Fibroblast of the conjunctiva (primary cell): ENCODE results near the gene FLCN.

Experiments
- DNase-seq: peaks from one replicate; pipeline ENCODE4 v3.0.0-alpha.2; 2010; ENCODE audit warnings: low read depth

FLCN gene

GRCh38 chr17:17235212-17236174 lies 1.5 kb downstream of the FLCN start:
- no peak for DNase-seq

- DNase-seq: no peak
These were observed 4.7 kb downstream of the FLCN start for GRCh38 chr17:17232303-17232621.

- no peak for DNase-seq
These were observed 5.2 kb downstream of the FLCN start for GRCh38 chr17:17231621-17232302.

- DNase-seq: no peak
These were observed 7.3 kb downstream of the FLCN start for GRCh38 chr17:17229416-17230384.

- DNase-seq: no peak
These were observed 8.3 kb downstream of the FLCN start for GRCh38 chr17:17228521-17229279.

- DNase-seq: no peak
These were observed 9.1 kb downstream of the FLCN start for GRCh38 chr17:17227608-17228520.

GRCh38 chr17:17226451-17227265 lies 10.3 kb downstream of the FLCN start:
- DNase-seq: no peak

GRCh38 chr17:17225901-17226300 lies 11.1 kb downstream of the FLCN start:
- DNase-seq: no peak

- no peak for DNase-seq
These were observed 12.8 kb downstream of the FLCN start for GRCh38 chr17:17224137-17224536.

GRCh38 chr17:17223736-17224135 lies 13.2 kb downstream of the FLCN start:
- no peak for DNase-seq

- DNase-seq: no peak
These were observed 15.6 kb downstream of the FLCN start for GRCh38 chr17:17221329-17221728.

- DNase-seq: no peak
These were observed 16.4 kb downstream of the FLCN start for GRCh38 chr17:17220529-17220928.

- no peak for DNase-seq
These were observed 19.0 kb downstream of the FLCN start for GRCh38 chr17:17217995-17218394.

- DNase-seq: no peak
These were observed 20.2 kb downstream of the FLCN start for GRCh38 chr17:17216776-17217175.

GRCh38 chr17:17216236-17216635 lies 20.7 kb downstream of the FLCN start:
- DNase-seq: no peak

GRCh38 chr17:17215575-17215974 lies 21.4 kb downstream of the FLCN start:
- DNase-seq: no peak

- DNase-seq: no peak
These were observed 22.1 kb downstream of the FLCN start for GRCh38 chr17:17214646-17215436.

GRCh38 chr17:17213775-17214174 lies 23.2 kb downstream of the FLCN start:
- DNase-seq: no peak

- DNase-seq: no peak
These were observed 29.0 kb downstream of the FLCN start for GRCh38 chr17:17207998-17208397.
